ENCODE data around the gene PHLPP1.

DNA sequence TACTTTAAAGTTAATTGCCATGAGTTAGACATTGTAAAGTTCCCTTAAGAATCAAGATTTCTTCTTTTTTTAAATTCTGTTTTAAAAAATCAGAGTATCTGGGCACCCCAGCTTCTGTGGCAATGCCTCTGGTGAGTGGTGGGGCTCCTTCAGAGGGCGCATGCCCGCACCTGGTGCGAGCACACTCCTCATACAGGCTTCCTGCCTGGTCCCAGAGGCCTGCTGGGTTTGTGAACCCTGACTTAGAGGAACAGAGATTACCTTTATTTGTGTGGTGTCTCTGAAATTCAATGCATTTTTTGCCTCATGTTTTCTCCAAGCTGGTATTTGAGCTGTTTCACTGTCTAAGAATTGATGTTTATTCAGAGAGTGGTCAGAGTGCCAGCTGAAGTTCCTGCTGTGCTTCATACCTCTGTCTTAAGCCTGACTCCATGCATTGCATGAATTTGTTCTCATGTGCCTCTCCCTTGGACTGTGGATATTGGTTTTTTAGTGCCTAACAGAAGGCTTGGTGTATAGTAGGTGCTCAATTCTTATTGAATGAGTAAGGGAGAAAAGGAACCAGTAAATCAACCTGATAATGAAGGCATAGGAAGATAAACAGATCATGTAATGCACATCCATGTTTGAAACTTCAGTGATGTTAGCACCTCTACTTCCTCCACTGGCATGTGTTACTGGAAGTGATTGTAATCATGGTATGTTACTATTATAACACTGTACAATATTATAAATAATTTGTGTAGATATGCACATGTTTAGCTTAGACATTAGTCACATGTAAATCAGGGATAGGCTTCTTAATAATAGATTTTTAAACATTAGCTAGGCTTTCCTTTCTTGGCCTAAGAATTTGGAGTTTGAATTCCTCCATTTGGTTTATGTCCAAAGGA lies 29.0 kb downstream of the PHLPP1 start:
- TF ChIP-seq, protein P1, sequence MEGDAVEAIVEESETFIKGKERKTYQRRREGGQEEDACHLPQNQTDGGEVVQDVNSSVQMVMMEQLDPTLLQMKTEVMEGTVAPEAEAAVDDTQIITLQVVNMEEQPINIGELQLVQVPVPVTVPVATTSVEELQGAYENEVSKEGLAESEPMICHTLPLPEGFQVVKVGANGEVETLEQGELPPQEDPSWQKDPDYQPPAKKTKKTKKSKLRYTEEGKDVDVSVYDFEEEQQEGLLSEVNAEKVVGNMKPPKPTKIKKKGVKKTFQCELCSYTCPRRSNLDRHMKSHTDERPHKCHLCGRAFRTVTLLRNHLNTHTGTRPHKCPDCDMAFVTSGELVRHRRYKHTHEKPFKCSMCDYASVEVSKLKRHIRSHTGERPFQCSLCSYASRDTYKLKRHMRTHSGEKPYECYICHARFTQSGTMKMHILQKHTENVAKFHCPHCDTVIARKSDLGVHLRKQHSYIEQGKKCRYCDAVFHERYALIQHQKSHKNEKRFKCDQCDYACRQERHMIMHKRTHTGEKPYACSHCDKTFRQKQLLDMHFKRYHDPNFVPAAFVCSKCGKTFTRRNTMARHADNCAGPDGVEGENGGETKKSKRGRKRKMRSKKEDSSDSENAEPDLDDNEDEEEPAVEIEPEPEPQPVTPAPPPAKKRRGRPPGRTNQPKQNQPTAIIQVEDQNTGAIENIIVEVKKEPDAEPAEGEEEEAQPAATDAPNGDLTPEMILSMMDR (IDR thresholded peaks at IDR 0.05): no peak
- TF ChIP-seq POLR2A (IDR thresholded peaks at IDR 0.05) (no peak), POLR2AphosphoS5 (IDR thresholded peaks at IDR 0.05) (no peak), EP300 (IDR thresholded peaks at IDR 0.05; ENCODE audit: low read depth) (no peak)
